HEK293 (cell line): ENCODE measurements around the gene KCNC2.

Source experiments
- TCF7L2 ChIP-seq: IDR thresholded peaks from 2 replicates; pipeline ENCODE4 v1.6.1; 2011; ENCODE audit warnings: low read depth, mild to moderate bottlenecking, inconsistent platforms, low read length, moderate library complexity, borderline replicate concordance
- ZFP41 ChIP-seq: fragments of 450-650 bp; formaldehyde crosslinking; IDR thresholded peaks from 2 replicates; pipeline ENCODE4 v1.5.1; 2016; ENCODE audit warnings: missing biosample characterization, missing genetic modification characterization, borderline replicate concordance
- ZNF341 ChIP-seq: fragments of 450-650 bp; formaldehyde crosslinking; IDR thresholded peaks from 2 replicates; pipeline ENCODE4; 2016; ENCODE audit warnings: low read depth, missing biosample characterization, missing genetic modification characterization
- ZNF660 ChIP-seq: fragments of 450-650 bp; IDR thresholded peaks from 2 replicates; pipeline ENCODE4 v1.5.1; 2018; ENCODE audit warnings: missing biosample characterization, mild to moderate bottlenecking, missing genetic modification characterization
- ZNF776 ChIP-seq: fragments of 450-650 bp; formaldehyde crosslinking; IDR thresholded peaks from 2 replicates; pipeline ENCODE4 v1.5.0; 2017; ENCODE audit warnings: missing biosample characterization, missing genetic modification characterization, borderline replicate concordance
- ZNF792 ChIP-seq: fragments of 450-650 bp; formaldehyde crosslinking; IDR thresholded peaks from 2 replicates; pipeline ENCODE4 v1.5.1; 2016; ENCODE audit warnings: missing biosample characterization, missing genetic modification characterization
- TF ChIP-seq, protein P1 (sequence below): fragments of 450-650 bp; formaldehyde crosslinking; IDR thresholded peaks from 2 replicates; pipeline ENCODE4 v1.5.1; 2016; ENCODE audit warnings: missing biosample characterization, missing genetic modification characterization
- TF ChIP-seq, protein P2 (sequence below): fragments of 450-650 bp; formaldehyde crosslinking; IDR thresholded peaks from 2 replicates; pipeline ENCODE4 v1.5.1; 2016; ENCODE audit warnings: missing biosample characterization, missing genetic modification characterization
- TF ChIP-seq, protein P3 (sequence below): fragments of 450-650 bp; formaldehyde crosslinking; IDR thresholded peaks from 2 replicates; pipeline ENCODE4 v1.5.1; 2016; ENCODE audit warnings: missing biosample characterization, missing genetic modification characterization
- TF ChIP-seq, protein P4 (sequence below): fragments of 450-650 bp; formaldehyde crosslinking; IDR thresholded peaks from 2 replicates; pipeline ENCODE4 v1.5.1; 2016; ENCODE audit warnings: missing biosample characterization, missing genetic modification characterization
- TF ChIP-seq, protein P5 (sequence below): sonication (generic); formaldehyde crosslinking; IDR thresholded peaks from 2 replicates; pipeline ENCODE4 v1.8.1; 2022; ENCODE audit warnings: mild to moderate bottlenecking, moderate library complexity, missing genetic modification reagents

DNA sequence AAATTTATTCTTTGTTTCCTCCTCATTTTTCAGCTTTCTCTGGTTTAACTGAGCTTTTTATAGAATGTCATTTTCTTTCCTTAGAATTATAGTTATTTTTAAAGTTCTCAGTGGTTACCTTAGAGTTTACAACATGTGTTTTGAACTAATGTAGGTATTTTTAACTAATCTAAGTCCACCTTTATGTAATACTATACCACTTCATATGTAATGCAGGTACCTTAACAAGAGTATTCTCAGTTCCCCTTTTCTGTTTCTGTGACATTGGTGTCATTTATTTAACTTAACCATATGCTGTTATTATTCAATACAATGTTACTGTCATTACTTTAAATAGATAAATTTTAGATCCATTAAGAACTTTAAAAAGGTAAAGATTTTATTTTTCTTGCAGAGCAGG lies 30.3 kb upstream of the KCNC2 start:
- TF ChIP-seq, protein P1, sequence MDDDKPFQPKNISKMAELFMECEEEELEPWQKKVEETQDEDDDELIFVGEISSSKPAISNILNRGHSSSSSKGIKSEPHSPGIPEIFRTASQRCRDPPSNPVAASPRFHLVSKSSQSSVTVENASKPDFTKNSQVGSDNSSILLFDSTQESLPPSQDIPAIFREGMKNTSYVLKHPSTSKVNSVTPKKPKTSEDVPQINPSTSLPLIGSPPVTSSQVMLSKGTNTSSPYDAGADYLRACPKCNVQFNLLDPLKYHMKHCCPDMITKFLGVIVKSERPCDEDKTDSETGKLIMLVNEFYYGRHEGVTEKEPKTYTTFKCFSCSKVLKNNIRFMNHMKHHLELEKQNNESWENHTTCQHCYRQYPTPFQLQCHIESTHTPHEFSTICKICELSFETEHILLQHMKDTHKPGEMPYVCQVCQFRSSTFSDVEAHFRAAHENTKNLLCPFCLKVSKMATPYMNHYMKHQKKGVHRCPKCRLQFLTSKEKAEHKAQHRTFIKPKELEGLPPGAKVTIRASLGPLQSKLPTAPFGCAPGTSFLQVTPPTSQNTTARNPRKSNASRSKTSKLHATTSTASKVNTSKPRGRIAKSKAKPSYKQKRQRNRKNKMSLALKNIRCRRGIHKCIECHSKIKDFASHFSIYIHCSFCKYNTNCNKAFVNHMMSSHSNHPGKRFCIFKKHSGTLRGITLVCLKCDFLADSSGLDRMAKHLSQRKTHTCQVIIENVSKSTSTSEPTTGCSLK (tag by site-specific recombination), result no peak
- TF ChIP-seq, protein P2, sequence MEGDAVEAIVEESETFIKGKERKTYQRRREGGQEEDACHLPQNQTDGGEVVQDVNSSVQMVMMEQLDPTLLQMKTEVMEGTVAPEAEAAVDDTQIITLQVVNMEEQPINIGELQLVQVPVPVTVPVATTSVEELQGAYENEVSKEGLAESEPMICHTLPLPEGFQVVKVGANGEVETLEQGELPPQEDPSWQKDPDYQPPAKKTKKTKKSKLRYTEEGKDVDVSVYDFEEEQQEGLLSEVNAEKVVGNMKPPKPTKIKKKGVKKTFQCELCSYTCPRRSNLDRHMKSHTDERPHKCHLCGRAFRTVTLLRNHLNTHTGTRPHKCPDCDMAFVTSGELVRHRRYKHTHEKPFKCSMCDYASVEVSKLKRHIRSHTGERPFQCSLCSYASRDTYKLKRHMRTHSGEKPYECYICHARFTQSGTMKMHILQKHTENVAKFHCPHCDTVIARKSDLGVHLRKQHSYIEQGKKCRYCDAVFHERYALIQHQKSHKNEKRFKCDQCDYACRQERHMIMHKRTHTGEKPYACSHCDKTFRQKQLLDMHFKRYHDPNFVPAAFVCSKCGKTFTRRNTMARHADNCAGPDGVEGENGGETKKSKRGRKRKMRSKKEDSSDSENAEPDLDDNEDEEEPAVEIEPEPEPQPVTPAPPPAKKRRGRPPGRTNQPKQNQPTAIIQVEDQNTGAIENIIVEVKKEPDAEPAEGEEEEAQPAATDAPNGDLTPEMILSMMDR (tag by site-specific recombination), result no peak
- TF ChIP-seq, protein P3, sequence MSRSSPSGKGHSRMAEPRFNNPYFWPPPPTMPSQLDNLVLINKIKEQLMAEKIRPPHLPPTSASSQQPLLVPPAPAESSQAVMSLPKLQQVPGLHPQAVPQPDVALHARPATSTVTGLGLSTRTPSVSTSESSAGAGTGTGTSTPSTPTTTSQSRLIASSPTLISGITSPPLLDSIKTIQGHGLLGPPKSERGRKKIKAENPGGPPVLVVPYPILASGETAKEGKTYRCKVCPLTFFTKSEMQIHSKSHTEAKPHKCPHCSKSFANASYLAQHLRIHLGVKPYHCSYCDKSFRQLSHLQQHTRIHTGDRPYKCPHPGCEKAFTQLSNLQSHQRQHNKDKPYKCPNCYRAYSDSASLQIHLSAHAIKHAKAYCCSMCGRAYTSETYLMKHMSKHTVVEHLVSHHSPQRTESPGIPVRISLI (tag by site-specific recombination), result no peak
- TF ChIP-seq ZNF341, result no peak
- TF ChIP-seq ZNF792 (tag by site-specific recombination), result no peak
- no peak for TF ChIP-seq ZNF776
- TF ChIP-seq ZNF660, result no peak
- TF ChIP-seq, protein P4, sequence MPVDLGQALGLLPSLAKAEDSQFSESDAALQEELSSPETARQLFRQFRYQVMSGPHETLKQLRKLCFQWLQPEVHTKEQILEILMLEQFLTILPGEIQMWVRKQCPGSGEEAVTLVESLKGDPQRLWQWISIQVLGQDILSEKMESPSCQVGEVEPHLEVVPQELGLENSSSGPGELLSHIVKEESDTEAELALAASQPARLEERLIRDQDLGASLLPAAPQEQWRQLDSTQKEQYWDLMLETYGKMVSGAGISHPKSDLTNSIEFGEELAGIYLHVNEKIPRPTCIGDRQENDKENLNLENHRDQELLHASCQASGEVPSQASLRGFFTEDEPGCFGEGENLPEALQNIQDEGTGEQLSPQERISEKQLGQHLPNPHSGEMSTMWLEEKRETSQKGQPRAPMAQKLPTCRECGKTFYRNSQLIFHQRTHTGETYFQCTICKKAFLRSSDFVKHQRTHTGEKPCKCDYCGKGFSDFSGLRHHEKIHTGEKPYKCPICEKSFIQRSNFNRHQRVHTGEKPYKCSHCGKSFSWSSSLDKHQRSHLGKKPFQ (tag by site-specific recombination), result no peak
- no peak for TF ChIP-seq TCF7L2
- TF ChIP-seq, protein P5, sequence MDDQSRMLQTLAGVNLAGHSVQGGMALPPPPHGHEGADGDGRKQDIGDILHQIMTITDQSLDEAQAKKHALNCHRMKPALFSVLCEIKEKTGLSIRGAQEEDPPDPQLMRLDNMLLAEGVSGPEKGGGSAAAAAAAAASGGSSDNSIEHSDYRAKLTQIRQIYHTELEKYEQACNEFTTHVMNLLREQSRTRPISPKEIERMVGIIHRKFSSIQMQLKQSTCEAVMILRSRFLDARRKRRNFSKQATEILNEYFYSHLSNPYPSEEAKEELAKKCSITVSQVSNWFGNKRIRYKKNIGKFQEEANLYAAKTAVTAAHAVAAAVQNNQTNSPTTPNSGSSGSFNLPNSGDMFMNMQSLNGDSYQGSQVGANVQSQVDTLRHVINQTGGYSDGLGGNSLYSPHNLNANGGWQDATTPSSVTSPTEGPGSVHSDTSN (CRISPR knock-in tag), result no peak
- TF ChIP-seq ZFP41, result no peak
